GM18907 (cell line): ENCODE measurements around the gene ZNF821.
A peak's percentile ranks its signal among the peaks of the same experiment; 100 is the strongest.
"Not testable (repeated sequence)": the region's sequence is repeated elsewhere in the genome, so short reads cannot be mapped to it uniquely, and the experiment has no call there.

Source experiments
- ATAC-seq: cut with Tn5 transposase; IDR thresholded peaks from one replicate; pipeline ENCODE4 v1.9.1; 2021; ENCODE audit warnings: mild to moderate bottlenecking, moderate library complexity; ENCODE audit not compliant: unreplicated experiment

Gene ZNF821

DNA sequence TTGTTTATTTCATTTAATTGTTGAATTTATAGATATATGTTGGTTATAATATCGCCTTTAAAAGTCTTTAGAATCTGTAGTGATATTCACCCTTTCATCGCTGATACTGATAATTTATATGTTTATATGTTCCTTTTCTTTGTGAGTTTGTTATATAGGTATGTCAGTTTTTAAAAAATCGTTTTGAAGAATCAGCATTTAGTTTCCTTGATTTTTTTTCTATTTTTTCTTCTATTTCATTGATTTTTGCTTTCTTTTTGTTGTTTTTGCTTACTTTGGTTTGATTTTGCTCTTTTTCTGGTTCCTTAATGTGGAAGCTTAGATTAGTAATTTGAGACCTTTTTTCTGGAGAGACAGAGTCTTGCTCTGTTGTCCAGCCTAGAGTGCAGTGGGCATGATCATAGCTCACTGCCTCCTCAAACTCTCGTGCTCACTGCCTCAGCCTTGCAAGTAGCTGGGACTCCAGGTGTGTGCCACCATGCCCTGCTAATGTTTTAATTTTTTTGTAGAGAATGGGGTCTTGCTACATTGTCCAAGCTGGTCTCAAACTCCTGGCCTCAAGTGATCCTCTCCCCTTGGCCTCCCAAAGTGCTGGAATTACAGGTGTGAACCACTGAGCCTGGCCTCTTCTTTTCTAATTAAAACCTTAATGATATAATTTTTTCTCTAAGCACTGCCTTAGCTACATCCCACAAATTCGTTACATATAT is 18.8 kb upstream of the ZNF821 start:
- ATAC-seq, result no peak

- ATAC-seq, result no peak
Observed at GRCh38 chr16:71899171-71899570, 15.2 kb upstream of the ZNF821 start.

- no peak for ATAC-seq
Observed at GRCh38 chr16:71896764-71897368, 12.9 kb upstream of the ZNF821 start.

GRCh38 chr16:71895679-71896365 is 11.8 kb upstream of the ZNF821 start:
- peak; percentile 34 for ATAC-seq

DNA sequence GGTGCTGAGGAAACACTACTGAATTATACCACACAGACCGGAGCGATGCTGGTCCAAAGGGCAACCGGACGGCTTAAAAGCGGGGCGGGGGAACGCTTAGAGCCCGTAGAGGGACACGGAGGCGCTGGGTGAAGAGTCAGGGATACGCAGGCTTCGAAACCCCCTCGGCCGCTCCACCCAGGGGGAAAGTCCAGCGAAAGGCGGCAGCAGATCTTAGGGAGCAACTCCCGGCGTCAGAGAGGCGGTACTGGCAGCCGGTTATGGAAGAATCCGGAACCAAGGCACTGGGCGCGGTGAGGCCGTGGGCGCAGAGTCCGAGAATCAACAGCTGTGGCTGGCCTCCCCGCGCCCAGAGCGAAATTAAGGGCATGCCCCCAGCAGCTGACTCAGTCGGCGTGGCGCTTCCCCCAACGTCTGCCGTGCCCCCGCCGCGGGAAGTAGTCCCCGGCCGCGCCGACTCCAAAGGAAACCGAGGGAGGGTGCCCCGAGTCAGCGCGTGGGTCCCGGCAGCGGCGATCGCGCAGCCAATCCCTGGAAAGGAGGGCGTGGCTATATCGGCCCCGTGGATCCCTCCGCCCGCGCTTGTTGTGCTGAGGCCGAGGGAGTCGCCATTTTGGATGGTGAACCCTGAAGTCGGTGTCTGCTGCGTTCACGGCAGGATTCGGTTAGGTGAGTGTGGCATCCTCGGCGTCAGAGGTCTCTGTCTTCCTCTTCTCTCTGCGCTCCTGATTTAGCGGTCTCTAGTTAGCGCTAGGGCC is 11.1 kb upstream of the ZNF821 start, which contains the start of gene IST1:
TSS of gene IST1 (plus strand) at position 611 of the 758 bp plus-strand sequence. CDS start 20,110 bp downstream, outside the sequence.
- peak; percentile 86 for ATAC-seq

DNA sequence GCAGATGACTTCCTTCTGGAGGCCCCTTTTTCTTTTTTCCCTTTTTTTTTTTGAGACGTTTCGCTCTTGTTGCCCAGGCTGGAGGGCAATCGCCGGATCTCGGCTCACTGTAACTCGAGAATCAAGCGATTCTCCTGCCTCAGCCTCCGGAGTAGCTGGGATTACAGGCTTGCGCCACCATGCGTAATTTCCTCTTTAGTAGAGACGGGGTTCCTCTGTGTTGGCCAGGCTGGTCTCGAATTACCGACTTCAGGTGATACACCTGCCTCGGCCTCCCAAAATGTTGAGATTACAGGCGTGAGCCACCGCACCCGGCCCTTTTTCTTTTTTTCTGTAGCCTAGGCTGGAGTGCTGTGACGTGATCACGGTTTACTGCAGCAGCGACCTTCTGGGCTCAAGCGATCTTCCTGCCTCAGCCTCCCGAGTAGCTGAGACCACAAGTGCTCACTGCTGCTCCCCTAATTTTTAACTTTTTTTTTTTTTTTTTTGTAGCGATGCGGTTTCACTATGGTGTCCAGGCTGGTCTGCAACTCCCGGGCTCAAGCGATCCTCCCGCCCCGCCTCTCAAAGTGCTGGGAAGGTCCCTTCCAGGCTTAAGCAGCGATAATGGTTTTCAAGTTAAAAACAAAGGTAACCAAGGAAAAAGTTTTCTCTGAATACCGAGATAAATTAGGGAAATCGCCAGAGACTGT is 10.4 kb upstream of the ZNF821 start:
- ATAC-seq, result peak; percentile 18

GRCh38 chr16:71893888-71894228 is 9.9 kb upstream of the ZNF821 start:
- ATAC-seq, result no peak

GRCh38 chr16:71889147-71889546 is 5.2 kb upstream of the ZNF821 start:
- no peak for ATAC-seq

- no peak for ATAC-seq
Observed at GRCh38 chr16:71885261-71885650, 1.3 kb upstream of the ZNF821 start.

GRCh38 chr16:71883168-71883848 is 674 bp downstream of the ZNF821 start:
- ATAC-seq, result peak; percentile 44

DNA sequence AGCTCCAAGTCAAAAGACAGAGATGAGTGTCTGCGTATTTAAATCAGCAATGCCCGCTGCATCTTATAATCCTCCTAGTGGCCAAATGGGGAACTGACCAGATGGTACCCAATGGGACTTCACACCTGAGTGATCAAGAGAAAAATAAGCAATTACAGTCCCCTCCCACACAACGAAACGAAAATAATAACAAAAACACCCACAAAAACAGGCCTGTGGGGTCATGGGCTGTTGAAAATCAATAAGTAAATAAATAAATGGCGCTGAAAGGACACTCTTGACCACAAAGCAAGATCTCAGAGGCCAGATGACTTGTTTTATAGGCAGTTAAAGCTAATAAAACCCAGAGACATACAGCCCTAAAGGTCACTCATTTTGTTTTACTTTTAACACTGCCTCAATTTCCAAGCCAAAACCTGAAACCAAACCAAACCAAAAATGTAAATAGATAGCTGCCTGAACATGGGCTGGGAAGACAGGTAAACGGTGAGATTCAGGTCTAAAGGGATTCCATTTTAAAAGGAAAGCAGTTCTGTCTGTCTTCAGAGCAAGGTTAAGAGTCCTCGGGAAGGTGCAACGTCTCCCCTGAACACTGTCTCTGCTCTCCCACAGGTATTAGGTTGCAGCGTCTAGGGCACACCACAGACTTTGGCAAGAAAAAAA is 1.3 kb downstream of the ZNF821 start:
- ATAC-seq, result peak; percentile 57

GRCh38 chr16:71880176-71880575 is 3.8 kb downstream of the ZNF821 start:
- ATAC-seq, result no peak

GRCh38 chr16:71878911-71879310 is 5.1 kb downstream of the ZNF821 start:
- ATAC-seq, result no peak

DNA sequence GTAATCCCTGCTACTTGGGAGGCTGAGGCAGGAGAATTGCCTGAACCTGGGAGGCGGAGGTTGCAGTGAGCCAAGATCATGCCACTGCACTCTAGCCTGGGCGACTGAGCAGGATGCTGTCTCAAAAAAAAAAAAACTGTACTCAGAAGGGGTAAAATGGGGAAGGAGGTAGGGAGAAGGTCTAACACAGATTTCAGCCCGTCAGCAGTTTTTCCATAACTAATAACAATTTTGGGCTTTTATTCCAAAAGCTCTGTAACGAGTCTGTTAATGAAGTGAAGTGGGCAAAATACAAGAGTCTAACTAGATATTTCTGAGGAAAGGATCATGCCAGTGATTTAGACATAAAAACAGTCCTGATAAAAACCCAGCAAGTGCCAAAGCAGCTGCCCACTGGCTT is 10.8 kb downstream of the ZNF821 start:
- ATAC-seq, result no peak

DNA sequence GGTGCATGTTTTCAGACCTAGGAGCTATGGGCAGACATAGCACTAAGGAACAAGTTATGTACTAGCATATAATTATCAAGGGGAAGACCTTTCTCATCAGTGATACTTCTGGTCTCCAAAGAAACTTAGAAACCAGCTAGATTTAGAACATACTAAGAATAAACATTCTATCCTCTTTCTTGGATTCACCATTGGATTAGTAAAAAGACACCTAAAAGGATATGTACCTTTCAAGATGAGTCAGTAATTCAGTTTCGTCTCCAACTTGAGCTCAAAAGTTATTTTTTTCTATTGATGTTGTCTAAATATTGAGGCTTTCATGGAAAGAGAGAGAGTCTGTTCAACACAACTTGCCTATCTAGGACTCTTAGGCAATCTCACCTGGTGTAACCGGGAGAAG is 13.2 kb downstream of the ZNF821 start:
- ATAC-seq, result no peak

GRCh38 chr16:71869089-71869488 is 14.9 kb downstream of the ZNF821 start:
- no peak for ATAC-seq

DNA sequence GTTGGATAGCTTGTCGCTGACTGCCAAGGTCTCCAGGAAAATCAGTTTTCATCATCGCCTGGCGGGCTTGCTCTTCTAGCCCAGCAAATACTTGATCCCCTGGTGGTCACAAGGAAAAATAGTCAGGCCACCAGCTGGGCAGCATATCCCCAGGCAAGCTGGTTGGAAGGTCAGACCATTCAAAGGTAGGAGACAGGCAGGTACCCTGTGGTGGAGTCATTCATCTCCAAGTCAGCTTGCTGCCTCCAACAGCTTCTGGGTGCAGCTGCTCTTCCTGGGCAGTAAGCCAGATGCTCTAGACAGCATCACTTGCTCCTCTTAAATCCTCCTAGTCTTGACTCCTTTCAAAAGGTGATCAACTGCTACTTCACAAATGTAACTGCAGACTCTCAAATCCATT is 16.0 kb downstream of the ZNF821 start:
- no peak for ATAC-seq

DNA sequence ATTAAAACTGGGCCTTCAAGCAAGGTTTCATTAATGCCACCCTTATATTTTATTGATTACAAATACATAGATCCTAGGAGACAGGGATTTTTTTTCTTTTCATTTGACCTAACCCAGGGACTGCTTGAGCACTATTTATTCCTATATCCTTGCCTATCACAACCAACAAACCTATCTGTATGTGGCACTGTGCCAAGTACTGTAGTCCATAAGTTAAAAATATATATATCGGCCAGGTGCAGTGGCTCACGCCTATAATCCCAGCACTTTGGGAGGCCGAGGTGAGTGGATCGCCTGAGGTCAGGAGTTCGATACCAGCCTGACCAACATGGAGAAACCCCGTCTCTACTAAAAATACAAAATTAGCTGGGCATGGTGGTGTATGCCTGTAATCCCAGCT is 16.8 kb downstream of the ZNF821 start:
- ATAC-seq, result not testable (repeated sequence)

DNA sequence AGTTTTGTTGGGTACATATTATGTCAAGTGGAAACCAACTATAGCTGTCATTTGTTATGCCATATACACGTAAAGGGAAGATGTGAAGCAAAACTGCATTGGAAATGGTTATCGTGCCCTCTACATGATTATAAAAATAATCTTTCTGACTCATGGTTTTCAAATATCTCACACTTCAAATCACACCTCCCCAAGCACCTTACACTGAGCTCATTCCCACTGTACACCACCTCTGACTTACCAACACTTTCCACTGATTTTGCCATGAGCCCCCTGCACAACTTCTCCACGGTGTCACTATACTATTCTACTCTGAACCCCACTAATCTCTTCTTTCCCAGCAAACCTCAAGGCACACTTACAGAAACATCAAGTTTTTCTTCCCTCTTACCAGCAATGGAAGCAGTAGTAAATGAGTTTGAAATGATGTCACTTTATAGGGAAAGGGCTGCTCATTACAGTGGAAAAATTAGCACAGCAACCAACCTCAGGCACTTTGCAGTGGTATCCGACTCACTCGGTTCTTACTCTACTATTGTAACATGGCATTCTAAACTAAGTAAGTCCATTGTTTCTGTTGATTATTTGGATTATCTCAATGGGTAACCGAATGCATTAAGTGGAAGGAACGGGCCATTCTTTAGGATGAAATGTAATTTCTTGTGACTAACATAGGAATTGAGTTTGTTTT is 18.7 kb downstream of the ZNF821 start:
- ATAC-seq, result no peak
